ENCODE results near the gene RPRD1B. TPM values are rescaled to one million over a fixed set of nuclear protein-coding genes. Genes with fewer than 3 reads are reported as not detected.
"Not testable (repeated sequence)": the region's sequence is repeated elsewhere in the genome, so short reads cannot be mapped to it uniquely, and the experiment has no call there.

The RPRD1B gene
- total RNA-seq, 2 donors from 2014 or later: 78.6 to 86.4 TPM

DNA sequence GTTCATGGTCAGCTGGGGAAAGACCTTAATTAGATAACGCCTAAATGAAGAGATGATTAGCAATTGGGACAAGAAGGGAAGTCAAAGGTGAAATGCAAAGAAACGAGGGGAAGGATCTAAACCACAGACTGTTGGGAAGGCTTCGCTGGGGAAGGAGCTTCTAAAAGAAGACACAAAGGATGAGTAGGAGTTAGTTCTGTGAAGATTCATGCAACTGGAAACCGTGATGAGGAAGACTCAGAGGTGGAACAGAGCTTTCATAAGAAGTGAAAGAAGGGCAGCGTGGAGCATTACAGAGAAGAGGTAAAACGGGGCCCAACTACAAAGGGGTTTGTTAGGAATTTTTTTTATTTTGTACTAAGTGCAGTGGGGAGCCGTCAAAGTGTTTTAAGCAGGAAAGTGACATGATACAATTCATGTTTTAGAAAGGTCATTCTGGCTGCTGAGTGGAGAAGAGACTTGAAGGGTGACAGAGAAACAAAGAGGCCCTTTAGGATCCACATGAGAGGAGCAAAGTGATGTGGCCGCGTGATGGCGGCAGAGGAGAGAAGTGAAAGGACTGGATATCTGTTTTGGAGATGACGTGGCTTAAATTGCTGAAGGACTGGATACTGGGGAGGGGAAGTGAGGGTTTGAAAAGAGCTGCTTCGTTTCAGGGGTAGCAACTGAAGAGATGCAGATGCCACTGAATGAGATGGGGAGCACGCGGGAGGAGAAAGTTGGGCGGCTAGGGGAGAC, 33.9 kb upstream of the RPRD1B start:
- intact Hi-C loops (cut with DNase I): loop anchor here in 1 of 2 donors (5.0 kb wide), 1 partner anchor 437 kb away; no protein-coding TSS in a partner anchor
- DNase-seq: no peak

DNA sequence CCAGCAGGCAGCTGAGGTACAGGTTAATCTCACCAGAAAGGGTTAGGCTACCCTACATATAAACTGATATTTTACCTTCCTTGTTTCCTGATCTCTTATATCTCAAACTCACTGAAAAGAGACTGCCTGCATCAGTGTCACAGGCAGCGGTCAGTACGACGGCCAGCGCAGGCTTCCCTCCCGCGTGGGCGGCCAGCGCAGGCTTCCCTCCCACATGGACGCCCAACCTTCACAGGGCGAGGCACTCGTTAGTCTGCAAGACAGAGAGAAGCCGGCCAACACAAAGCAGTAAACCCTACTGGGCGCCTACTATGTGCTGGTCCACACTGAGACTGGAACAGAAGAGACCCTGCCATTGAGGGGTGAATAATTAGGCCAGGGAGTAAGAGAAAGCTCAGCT, 33.3 kb upstream of the RPRD1B start:
- intact Hi-C loops (cut with DNase I): no loop called here
- DNase-seq: no peak
- no peak for ATAC-seq

More for the DNA sequence above, 33.9 kb upstream of the RPRD1B start:
- no peak for ATAC-seq

DNA sequence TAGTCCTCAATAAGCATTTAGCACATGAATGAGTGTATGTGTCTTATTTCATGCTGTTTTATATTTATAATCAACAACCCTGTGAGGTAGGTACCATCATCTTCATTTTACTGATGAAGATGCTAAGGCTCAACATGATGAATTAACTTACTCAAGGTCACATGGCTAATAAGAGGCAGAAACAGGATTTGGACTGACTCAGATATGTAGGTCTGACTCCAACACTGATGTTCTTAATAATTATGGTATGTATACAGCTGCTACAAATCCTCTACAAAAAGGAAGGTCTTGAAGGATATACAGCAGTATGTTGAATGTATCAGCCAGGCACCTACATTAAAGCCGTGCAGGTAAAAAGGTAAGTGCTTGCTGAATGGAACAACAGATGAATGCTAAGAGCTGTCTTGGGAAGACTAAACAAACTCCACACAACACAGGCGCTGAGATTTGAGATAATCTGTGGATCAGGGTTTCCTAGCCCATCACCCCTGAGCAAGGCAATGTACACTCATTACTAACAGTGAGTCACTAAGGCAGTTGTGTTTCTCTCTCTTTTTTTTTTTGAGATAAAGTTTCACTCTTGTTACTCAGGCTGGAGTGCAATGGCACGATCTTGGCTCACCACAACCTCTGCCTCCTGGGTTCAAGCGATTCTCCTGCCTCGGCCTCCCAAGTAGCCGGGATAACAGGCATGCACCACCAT, 32.2 kb upstream of the RPRD1B start:
- no peak for ATAC-seq
- DNase-seq: no peak
- intact Hi-C loops (cut with DNase I): no loop called here

DNA sequence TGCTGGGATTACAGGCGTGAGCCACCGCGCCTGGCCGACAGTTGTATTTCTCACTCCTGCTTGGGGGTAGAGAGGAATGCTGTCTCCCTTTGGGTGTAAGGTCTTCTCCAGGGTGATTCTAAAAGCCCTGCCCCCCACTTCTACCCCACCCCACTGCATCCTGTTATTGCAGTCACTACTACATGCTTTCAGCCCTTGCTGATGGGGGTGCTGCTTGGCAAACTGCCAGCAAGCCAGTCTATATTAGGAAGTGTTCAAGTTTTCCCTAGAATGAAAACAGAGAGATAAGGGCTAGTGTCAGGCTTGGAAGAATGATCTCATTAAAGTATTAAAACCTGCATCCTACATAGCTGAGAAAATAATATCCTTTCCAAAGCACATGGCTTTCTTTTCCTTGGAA, 31.6 kb upstream of the RPRD1B start:
- intact Hi-C loops (cut with DNase I): no loop called here
- DNase-seq: peak; percentile 41
- ATAC-seq: no peak

DNA sequence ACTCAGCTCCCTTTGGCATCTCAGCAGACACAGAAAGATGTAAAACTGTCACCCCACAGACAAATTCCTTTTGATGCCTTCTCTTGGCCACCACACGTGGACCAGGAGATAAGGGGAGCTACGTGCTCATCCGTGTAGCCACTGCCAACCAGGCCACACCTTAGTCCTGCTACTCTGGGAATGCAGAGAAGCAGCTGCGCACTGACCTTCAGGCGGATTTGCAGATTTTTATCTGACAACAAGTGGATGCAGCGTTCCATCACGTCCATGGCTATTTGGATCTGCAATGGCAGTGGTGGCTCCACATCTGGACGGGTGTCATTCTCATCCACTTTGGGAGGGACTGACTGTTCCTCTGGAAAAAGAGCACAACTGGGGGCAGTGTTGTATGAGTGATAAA, 31.1 kb upstream of the RPRD1B start:
- no peak for ATAC-seq
- intact Hi-C loops (cut with DNase I): no loop called here

DNA sequence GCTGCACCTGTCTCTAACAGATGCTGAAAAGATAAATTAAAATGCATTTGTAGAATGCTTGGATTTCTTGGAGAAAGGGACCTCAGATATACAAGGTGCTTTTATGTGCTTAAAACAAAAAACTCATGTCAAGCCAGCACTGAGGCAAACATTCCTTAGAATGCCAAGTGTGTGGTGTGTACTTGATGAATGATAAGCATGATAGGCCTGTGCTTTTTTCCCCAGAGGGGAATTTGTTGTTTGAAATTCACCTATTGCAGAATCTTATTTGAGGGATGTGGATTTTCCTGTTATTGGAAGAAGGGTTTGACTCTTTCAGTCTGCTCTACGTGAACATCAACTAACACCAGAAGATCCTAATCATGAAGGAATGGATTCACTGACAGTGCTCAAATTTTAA, 29.1 kb upstream of the RPRD1B start:
- intact Hi-C loops (cut with DNase I): no loop called here
- DNase-seq (no peak), ATAC-seq (no peak)

More for the DNA sequence above, 31.1 kb upstream of the RPRD1B start:
- DNase-seq: no peak

DNA sequence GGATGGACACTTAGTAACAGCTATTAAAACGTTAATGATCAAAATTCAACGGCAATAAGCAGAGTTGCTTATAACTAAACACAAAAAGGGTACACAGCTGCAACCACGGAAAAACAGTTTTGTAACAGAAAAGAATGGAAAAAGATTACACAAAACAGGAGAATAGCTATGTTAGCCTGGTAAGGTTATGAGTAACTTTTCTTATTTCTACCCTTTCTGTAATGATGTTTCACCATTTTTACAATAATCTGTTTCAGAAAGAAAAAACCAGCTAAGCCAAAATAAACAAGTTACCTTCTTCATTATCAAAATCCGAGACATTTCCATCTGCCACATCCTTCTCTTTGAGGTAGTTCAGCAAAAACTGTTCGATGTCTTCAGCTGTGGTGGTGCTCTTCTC, 27.6 kb upstream of the RPRD1B start:
- ATAC-seq: no peak
- intact Hi-C loops (cut with DNase I): no loop called here
- no peak for DNase-seq

DNA sequence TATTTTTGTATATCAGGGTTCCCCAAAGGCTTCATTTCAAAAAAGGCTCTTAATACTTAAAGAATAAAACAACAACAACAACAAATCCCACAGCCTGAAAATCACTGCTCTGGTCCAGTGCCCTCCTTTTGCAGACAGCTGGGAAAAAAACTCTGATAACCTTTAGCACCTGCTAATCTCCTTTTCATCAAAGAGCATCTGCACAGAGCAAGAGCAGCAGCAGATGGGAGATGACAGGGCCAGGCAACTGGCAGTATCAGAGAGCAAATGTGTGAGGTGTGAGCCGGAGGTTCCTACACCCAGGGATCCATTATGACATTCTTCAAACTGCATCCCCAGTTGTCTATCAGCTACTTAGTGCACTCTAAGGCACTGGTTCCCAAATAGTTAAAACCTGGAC, 26.0 kb upstream of the RPRD1B start:
- DNase-seq (no peak), ATAC-seq (no peak)
- intact Hi-C loops (cut with DNase I): no loop called here

DNA sequence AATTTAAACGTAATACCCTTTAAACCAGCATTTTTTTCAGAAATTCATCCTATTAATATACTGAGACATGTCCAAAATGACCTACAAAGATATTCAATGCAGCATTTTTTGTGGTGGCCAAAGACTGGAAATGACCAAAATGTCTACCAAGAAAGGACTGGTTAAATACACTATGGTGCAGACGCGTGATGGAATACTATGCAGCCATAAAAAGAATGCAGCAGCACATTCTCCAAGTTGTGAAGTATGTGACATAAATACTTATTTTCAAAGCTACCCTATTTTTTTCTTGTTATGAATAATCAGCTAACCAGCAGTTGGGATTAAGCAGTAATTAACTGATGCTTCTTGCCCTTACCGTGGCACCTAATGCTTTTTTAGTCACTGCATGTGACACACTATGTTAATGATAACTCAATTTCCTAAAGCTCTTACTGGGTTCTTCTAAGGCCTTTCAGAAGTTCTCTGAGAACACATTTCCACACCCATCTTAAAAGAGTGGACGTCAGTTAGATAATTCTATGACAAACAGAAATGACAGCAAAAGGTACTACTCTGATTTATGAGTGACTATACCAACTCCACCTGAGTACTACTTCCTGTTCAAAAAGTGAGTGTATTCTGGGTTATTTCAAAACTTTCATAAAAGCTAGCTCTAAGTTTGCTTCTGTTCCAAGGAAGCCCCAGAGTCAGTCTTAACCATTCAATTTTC, 25.2 kb upstream of the RPRD1B start:
- intact Hi-C loops (cut with DNase I): no loop called here
- DNase-seq: no peak
- ATAC-seq: no peak

DNA sequence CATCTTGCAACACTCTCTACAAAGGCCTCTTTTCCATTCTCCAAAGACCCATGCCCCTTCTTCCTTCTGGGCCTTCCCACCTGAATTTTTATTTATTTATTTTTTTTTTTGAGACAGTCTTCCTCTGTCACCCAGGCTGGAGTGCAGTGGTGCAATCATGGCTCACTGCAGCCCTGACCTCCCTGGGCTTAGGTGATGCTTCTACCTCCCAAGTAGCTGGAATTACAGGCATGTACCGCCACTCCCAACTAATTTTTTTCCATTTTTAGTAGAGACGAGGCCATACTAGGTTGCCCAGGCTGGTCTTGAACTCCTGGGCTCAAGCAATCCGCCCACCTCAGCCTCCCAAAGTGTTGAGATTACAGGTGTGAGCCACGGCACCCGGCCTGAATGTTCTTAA, 24.1 kb upstream of the RPRD1B start:
- ATAC-seq; intact Hi-C loops (cut with DNase I); DNase-seq: not testable (repeated sequence)

DNA sequence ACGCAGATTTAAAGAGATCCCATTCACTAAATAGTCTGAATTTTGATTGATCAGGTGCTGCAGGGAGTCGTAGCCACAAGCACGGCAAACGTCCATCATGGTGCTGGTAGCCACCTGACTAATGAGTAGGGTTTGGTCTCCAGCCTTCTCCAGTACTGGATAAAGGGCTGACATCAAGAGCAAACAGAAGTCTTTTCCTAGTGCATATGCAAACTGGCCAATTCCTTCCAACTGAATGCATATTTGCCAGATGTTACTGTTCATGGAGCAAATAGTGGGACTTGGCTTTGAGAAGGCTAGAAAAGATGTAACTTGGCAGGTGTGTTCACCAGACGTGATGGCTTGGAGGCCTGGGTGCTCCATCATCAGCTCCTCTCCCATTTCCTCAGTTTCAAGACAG, 21.9 kb upstream of the RPRD1B start:
- no peak for ATAC-seq
- DNase-seq: no peak
- intact Hi-C loops (cut with DNase I): no loop called here

DNA sequence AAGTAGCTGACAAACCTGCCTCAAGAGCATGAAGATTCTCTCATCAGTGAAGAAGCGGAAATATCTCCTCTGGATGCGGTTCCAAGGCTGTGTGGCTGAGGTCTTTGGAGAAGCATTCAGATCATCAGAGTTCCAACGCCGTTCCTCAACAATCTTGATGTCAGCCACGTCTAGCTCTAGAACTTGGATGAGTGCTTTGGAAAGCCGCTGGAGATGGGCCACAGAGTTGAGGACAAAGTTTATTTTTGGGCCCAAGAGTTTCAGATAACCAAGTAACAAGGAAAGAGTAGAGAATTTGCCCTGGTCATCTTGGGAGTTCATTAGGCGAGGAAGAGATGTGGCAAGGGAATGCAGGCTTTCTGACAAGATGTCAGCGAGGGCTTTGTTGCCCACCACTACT, 21.2 kb upstream of the RPRD1B start:
- no peak for DNase-seq
- intact Hi-C loops (cut with DNase I): no loop called here
- no peak for ATAC-seq

DNA sequence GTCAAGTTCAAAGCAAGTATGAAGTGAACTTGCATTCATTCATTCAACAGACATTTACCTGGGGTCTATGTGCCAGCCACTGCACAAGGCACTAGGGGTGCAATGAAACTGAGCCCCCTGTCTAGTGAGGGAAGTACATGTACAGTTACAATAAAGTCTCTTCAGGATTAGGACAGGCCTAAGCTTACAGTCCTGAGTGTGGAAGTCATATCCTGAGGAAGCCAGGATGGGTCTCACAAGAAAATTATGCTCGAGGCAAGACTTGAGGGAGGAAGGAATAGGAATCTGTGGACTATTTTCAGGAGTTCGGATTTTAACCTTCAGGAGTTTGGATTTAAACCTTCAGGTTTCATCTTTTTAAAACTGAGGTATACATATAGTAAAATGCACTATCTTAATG, 19.7 kb upstream of the RPRD1B start:
- ATAC-seq (no peak), DNase-seq (no peak)
- intact Hi-C loops (cut with DNase I): no loop called here

DNA sequence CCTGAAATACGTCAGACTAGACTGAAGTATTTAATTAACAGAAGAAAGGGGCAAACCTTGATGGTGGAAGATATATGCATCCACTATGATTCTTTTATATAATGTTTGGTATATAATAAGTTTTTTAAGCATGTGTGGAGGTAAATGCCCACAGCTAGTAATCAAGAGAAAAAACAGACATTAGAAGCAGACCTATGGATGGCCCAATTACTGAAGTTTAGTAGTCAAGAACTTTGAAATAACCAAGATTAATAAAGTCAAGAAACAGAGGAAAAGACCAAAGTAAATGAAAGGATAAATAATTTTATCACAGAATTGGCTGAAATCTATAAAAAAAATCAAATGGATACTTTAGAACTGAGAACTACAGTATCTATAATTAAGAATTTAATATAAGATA, 15.6 kb upstream of the RPRD1B start:
- DNase-seq: no peak
- no peak for ATAC-seq
- intact Hi-C loops (cut with DNase I): no loop called here

DNA sequence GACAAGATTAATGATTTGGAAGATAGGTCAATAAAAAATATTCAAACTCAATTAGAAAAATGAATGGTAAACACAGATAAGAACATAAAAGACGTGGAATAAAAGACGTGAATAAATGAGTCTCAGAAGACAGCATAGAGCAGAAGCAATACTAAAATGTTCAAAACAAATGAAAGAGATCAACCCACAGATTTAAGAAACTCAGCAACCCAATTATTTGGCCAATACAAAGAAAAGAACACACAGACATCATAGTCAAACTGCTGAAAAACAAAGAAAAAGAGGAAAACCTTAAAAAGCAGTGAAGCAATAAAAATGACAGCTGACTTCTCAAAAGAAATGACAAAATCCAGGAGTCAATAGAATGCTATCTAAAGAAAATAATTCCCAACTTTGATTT, 15.2 kb upstream of the RPRD1B start:
- ATAC-seq (no peak), DNase-seq (no peak)
- intact Hi-C loops (cut with DNase I): no loop called here

DNA sequence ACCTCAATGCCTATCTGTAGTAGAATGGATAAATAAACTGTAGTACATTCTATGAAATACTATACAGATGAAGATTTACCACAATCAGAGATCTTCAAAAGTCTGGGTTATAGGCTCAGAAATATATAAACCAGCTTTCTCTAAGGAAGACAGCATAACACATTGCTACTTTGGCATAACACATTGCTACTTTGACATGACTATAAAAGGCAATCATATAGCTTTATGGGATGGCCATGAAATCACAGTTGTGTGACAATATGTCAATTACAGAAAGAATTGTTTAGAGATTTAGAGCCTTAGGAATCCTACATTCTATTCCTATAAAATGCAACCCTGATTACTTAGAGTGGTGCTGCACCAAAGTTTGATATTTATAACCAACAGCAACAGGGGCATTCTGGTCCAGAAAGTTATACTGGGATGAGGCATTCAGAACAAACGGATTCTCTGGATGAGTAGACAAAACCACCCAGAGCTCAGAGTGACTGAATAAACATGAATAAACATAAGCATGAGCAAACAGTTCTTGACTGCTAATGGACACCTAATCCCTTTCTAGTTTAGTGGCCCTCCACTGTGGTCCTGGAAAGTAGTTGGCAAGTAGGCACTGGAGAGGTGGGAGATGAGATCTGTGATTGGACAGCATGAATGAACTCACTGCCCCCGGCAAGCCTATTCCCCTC, 12.3 kb upstream of the RPRD1B start:
- intact Hi-C loops (cut with DNase I): no loop called here
- no peak for ATAC-seq

DNA sequence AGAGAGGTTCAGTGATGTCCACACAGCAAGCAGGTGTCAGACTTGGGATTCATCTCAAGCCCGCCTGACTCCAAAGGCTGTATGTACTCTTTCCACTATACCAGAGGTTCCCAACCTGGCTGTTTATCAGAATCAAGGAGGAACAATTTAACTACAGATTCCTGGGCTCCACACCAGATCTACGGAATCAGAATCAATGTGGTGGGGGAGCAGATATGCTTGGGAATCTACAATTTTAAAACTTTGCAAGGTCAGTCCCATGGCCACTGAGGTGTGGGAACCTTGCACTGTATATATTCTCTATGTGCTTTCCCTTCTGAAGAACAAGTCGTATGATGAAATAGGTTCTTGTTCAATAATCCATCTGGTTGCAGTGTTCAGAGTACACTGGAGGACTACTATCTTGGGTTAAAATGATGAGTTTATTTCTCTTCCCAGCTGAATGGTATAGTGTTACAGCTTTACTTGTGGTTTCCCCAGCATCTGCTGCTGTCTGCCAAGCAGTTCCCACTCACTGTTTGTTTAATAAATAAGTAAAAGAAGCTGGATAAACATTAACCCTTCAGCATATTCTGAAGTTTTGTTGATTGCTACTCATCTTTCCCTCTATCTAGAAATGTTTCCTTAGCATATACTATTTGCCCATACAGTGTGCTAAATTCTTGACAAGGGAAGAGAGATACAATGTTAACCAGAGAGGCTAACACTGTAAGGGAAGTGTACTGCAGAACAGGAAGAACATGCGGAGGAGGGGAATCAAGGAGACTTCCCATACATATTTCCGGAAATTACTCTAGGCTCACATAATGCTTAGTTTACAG, 10.2 kb upstream of the RPRD1B start:
- intact Hi-C loops (cut with DNase I): no loop called here
- ATAC-seq: no peak
- no peak for DNase-seq

More for the DNA sequence above, 12.3 kb upstream of the RPRD1B start:
- DNase-seq: no peak

DNA sequence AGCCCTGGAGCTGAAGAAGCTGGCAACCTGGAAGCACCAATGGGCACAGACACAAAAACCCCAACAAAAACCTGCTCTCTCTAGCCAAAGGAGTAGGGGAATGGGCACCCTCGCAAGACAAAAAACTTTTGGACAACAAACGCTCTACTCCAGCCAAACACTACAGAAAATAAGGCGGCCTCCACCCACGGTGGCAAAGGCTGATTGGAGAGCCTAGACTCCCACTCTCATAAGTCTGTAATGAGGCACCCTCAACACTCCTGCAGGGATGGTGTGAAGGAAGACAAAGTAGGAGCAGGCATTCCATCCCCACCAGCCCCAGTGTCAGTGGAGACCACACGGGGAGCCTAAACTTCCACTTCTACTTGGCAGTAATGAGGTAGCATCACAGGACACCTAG, 9.1 kb upstream of the RPRD1B start:
- DNase-seq: no peak
- no peak for ATAC-seq
- intact Hi-C loops (cut with DNase I): no loop called here

DNA sequence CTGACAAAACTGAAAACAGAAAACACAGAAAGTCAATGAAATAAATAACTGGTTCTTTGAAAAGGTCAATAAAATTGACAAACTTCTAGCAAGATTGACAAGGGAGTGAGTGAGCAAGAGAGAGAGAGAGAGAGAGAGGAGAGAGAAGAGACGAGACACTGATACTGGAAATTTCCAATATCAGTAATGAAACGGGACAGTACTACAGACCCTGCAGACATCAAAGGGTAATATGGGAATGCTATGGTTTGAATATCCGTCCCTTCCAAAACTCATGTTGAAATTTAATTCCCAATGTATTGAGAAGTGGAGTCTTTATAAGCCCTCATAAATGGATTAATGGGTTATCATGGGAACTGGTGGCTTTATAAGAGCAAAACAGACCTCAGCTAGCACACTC, 4.1 kb upstream of the RPRD1B start:
- intact Hi-C loops (cut with DNase I): no loop called here
- DNase-seq (no peak), ATAC-seq (no peak)
